Measurements from ENCODE around the gene PRKCE.

DNA sequence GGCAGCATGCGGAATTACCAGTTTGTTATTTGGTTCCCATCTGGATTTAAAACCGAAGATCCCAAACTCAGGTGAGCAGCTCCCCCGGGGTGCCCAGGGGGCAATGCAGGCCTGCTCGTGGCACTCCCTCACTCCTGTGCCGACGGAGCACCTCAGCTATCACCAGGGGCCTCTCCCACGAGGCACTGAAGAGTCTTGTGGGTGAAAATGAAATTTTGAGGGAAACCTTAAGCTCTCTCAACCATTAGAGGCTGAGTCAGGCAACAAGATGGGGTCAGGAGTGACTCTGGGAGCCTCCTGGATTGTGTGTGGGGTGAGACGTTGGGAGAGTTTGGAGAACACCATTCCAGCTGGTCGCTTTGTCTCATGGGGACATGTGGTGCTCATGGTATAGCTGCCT, 189.0 kb downstream of the PRKCE start:
- TF ChIP-seq, protein P1, sequence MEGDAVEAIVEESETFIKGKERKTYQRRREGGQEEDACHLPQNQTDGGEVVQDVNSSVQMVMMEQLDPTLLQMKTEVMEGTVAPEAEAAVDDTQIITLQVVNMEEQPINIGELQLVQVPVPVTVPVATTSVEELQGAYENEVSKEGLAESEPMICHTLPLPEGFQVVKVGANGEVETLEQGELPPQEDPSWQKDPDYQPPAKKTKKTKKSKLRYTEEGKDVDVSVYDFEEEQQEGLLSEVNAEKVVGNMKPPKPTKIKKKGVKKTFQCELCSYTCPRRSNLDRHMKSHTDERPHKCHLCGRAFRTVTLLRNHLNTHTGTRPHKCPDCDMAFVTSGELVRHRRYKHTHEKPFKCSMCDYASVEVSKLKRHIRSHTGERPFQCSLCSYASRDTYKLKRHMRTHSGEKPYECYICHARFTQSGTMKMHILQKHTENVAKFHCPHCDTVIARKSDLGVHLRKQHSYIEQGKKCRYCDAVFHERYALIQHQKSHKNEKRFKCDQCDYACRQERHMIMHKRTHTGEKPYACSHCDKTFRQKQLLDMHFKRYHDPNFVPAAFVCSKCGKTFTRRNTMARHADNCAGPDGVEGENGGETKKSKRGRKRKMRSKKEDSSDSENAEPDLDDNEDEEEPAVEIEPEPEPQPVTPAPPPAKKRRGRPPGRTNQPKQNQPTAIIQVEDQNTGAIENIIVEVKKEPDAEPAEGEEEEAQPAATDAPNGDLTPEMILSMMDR (IDR thresholded peaks at IDR 0.05): no peak
- TF ChIP-seq POLR2A (IDR thresholded peaks at IDR 0.05): no peak

Measured in body of pancreas (tissue), 4 donors.